K562 (cell line): ENCODE data around the gene BRD7. TPM values are rescaled to one million over a fixed set of nuclear protein-coding genes. Genes with fewer than 3 reads are reported as not detected.
A peak's percentile ranks its signal among the peaks of the same experiment; 100 is the strongest.

Experiments
- ATAC-seq: fragments of 200-7000 bp; cut with Tn5 transposase; 3 replicates; pipeline ENCODE4 v1.9.1; 2020; ENCODE audit warnings: moderate library complexity
- BruUV-seq: library from RNA; stranded (reverse); fragments of 400-500 nt; replicated peaks from 2 replicates; lab custom pipeline; 2021; lab: Mats Ljungman, UMichigan
- CTCF ChIA-PET: fragments of 300-600 bp; formaldehyde crosslinking; extraction: SDS; loops from one replicate; lab custom pipeline; 2021; ENCODE audit warnings: low intra/inter-chr PET ratio; lab: Yijun Ruan, JAX
- POLR2A ChIA-PET: fragments of 300-600, 350-650 bp; sonication (Branson Sonifier 250); formaldehyde crosslinking; extraction: SDS; loops from one replicate; lab custom pipeline; 2021; ENCODE audit warnings: antibody characterized with exemption, inconsistent platforms; lab: Yijun Ruan, JAX
- DNase-seq, 4 experiments: peaks; one replicate each; pipeline versions ENCODE4 v3.0.0 to v3.0.0-alpha.2; 2011 to 2018; ENCODE audit warnings: low spot score in 3 of 4, mixed read lengths in 3 of 4; ENCODE audit errors: extremely low read depth in 1 of 4
- FAIRE-seq: peaks from 2 replicates; lab custom pipeline; 2011; peaks lifted over from hg19 to GRCh38; lab: Jason Lieb, UNC
- H2AFZ ChIP-seq: 2 replicates; pipeline ENCODE4 v1.6.0; 2011; ENCODE audit warnings: low read depth, low read length, control low read depth, inconsistent platforms
- H3K27ac ChIP-seq: fragments of 200-600 bp; 3 replicates; pipeline ENCODE4 v1.8.0; 2011; ENCODE audit warnings: low read depth, mild to moderate bottlenecking, control low read depth, inconsistent platforms, low read length, moderate library complexity, mixed read lengths; ENCODE audit errors: extremely low read depth
- H3K27me3 ChIP-seq, 2 experiments: fragments of 300-600 bp in 1 of 2; 2 replicates in 1 of 2; 3 replicates in 1 of 2; pipeline versions ENCODE4 v1.6.0 to v1.8.0; 2011; ENCODE audit warnings: inconsistent platforms in 2 of 2, low read length in 2 of 2, mild to moderate bottlenecking in 1 of 2, mixed read lengths in 1 of 2, moderate library complexity in 1 of 2; ENCODE audit not compliant: control insufficient read depth in 2 of 2, insufficient read depth in 2 of 2
- H3K36me3 ChIP-seq: fragments of 300-600 bp; 3 replicates; pipeline ENCODE4 v1.8.0; 2011; ENCODE audit warnings: mild to moderate bottlenecking, low read length, inconsistent platforms; ENCODE audit not compliant: control insufficient read depth, insufficient read depth
- H3K4me1 ChIP-seq, 2 experiments: fragments of 200-600 bp in 1 of 2; replicated peaks in 1 of 2; 2 replicates in 1 of 2; 3 replicates in 1 of 2; pipeline versions ENCODE4 v1.5.1 to v1.8.0; 2011; ENCODE audit warnings: inconsistent platforms in 2 of 2, low read length in 2 of 2, mild to moderate bottlenecking in 1 of 2, mixed read lengths in 1 of 2, moderate library complexity in 1 of 2; ENCODE audit not compliant: control insufficient read depth in 2 of 2, insufficient read depth in 2 of 2
- H3K4me2 ChIP-seq: 2 replicates; pipeline ENCODE4 v1.6.1; 2011; ENCODE audit warnings: low read length, control low read depth, inconsistent platforms, mixed read lengths; ENCODE audit not compliant: insufficient read depth
- H3K4me3 ChIP-seq: fragments of 200-600 bp; sonication (generic), shearing (Covaris generic); 2 replicates; pipeline ENCODE4 v1.5.1; 2016; ENCODE audit warnings: control low read depth, inconsistent platforms
- H3K79me2 ChIP-seq: fragments of 200-600 bp; 3 replicates; pipeline ENCODE4 v1.8.0; 2011; ENCODE audit warnings: low read length, inconsistent platforms; ENCODE audit not compliant: control insufficient read depth, insufficient read depth
- H3K9ac ChIP-seq, 2 experiments: 2 replicates each; pipeline versions ENCODE4 v1.6.0 to v1.6.1; 2011; ENCODE audit warnings: low read depth in 2 of 2, low read length in 2 of 2, control low read depth in 1 of 2, inconsistent platforms in 1 of 2, mild to moderate bottlenecking in 1 of 2, mixed read lengths in 1 of 2; ENCODE audit not compliant: insufficient read depth in 1 of 2
- H3K9me1 ChIP-seq: one replicate; pipeline ENCODE4 v1.6.0; 2011; ENCODE audit warnings: inconsistent platforms, mild to moderate bottlenecking, low read length, moderate library complexity; ENCODE audit not compliant: control insufficient read depth, insufficient read depth
- H3K9me3 ChIP-seq: replicated peaks from 2 replicates; pipeline ENCODE4 v1.5.1; 2011; ENCODE audit warnings: low read depth, low read length, inconsistent platforms; ENCODE audit not compliant: control insufficient read depth, insufficient read depth
- H4K20me1 ChIP-seq: replicated peaks from 2 replicates; pipeline ENCODE4 v1.6.1; 2011; ENCODE audit warnings: low read length, inconsistent platforms, mixed read lengths; ENCODE audit not compliant: control insufficient read depth, insufficient read depth
- NFIC ChIP-seq: fragments of 450-650 bp; IDR thresholded peaks from 2 replicates; pipeline ENCODE4 v1.6.1; 2017; ENCODE audit warnings: mild to moderate bottlenecking, inconsistent platforms
- POLR2G ChIP-seq: fragments of 200-400 bp; formaldehyde crosslinking; IDR thresholded peaks from 2 replicates; pipeline ENCODE4 v1.6.1; 2017; ENCODE audit warnings: low read depth, mild to moderate bottlenecking, antibody characterized with exemption, low read length, moderate library complexity
- SP1 ChIP-seq: sonication (generic); formaldehyde crosslinking; IDR thresholded peaks from 2 replicates; pipeline ENCODE4 v1.8.1; 2022; ENCODE audit warnings: mild to moderate bottlenecking, missing genetic modification reagents
- ZFP36 ChIP-seq: fragments of 150-350 bp; IDR thresholded peaks from 2 replicates; pipeline ENCODE4 v1.6.1; 2018; ENCODE audit warnings: low read length, low read depth; ENCODE audit not compliant: partially characterized antibody
- ZNF217 ChIP-seq: sonication (generic); formaldehyde crosslinking; IDR thresholded peaks from 2 replicates; pipeline ENCODE4 v1.8.0; 2022; ENCODE audit warnings: mild to moderate bottlenecking, missing genetic modification reagents
- ZNF785 ChIP-seq: fragments of 250-450 bp; sonication (Bioruptor Pico); IDR thresholded peaks from 2 replicates; pipeline ENCODE4 v1.4.0; 2020; ENCODE audit warnings: mild to moderate bottlenecking
- WGBS: fragments of 100-300 bp; shearing (Covaris generic); methylation state at CpG from one replicate; pipeline ENCODE4 v1.1.6; 2016; ENCODE audit warnings: low coverage, mixed read lengths; ENCODE audit not compliant: insufficient coverage; ENCODE audit errors: missing lambda C conversion rate; 5-methylcytosine and 5-hydroxymethylcytosine counted together
- in situ Hi-C: fragments of 300-500 bp; cut with MboI; formaldehyde crosslinking; loops from 4 replicates; pipeline ENCODE4 v1.15.0; 2018; ENCODE audit warnings: inconsistent platforms, mixed read lengths
- intact Hi-C: fragments of 100-400 bp; cut with micrococcal nuclease; formaldehyde crosslinking; loops from 2 replicates; pipeline ENCODE4 v1.14.2; 2022
- polyA plus RNA-seq, 8 experiments: library from polyadenylated mRNA; depleted of rRNA in 4 of 8; stranded (reverse) in 5 of 8; unstranded in 3 of 8; fragments of >200 nt; fragmentation: Nextera tagmentation in 2 of 8; fragmentation: Illumina TruSeq in 1 of 8; extraction: Ambion mirVana in 2 of 8; extraction: Trizol in 1 of 8; gene quantifications; 2 replicates each; pipeline versions ENCODE4 v1.2.1 to v1.2.3, GENCODE V29; 2011 to 2014; ENCODE audit warnings: inconsistent platforms in 1 of 8, missing spikeins in 1 of 8
- total RNA-seq, 7 experiments: library from RNA; depleted of rRNA in 6 of 7; stranded (reverse); fragments of >200 nt in 6 of 7; fragmentation: Illumina TruSeq in 2 of 7; extraction: Trizol in 2 of 7; gene quantifications; 2 replicates each; pipeline versions ENCODE4 v1.2.1 to v1.2.3, GENCODE V29; 2011 to 2021; ENCODE audit warnings: low replicate concordance in 1 of 7

The BRD7 gene
- total and polyA plus RNA-seq, 9 of the 15 experiments (the other 6 are each of a cell fraction or from before 2014, with no cell fraction given): 20.6 to 101 (median 68.7) TPM

DNA sequence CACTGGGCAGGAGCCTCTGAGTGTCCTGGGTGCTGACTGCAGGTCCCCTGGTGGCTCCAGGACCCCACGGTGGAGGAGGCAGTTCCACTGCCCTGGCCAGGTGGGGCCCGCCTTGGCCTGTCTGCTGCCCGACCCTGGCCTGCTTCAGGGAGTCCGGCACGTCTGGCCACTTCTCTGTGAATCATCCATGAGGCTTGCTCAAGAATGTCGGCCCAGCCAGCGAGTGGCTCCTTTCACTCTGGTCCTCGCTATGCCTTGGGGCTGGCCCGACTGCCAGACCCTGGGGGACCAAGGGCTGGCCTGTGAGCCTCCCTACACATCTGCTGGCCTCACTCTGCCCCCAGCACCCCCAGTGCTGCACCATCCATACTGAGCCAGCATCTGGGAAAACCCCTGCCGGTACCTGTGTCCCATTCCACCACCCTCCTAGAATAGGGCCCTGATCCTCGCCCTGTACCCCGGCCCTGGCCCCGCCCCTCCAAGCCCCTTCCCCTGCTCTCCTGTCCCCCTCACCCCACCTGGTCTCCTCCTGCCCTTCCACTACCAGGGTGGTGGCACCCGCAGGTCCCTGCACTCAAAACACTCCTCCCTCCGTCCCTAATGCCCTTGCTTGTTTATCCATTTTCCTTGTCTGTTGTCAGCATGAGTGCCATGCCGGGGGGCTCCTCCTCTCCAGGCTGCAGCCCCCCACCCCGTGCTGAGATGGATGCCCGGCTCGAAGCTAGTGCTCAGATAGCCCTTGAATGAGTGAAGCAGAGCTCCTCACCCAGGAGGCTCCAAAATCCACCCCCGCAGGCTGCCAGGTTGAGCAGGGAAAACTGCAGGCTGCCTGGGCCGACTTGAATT, 66.9 kb downstream of the BRD7 start:
- BruUV-seq: TSS peak; percentile 19

DNA sequence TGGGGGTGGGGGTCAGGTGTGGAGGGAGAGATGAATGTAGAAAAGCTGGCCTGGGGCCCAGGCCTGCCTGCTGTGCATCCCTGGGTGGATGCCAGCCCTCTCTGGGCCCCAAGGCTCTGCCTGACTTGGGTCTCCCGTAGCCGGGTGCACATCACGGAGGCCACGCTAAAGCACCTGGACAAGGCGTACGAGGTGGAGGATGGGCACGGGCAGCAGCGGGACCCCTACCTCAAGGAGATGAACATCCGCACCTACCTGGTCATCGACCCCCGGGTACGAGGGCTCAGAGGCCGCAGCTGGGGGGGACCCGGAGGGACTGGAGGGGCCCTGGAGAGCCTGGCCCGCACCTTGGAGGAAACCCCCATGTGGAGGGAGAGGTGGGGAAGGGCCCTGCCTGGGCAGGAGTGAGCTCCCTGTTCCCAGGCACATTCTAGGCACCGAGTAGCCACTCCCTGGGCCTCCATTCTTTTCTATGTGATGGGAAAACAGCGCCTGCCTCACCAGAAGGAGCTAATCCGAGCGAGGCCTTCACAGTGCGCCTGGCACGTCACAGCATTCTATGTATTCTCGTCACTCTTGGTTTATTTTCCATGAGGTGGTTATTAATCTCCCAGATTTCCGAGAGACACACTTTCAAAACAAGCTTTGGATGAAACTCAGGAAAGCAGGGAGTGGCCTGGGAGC, 67.7 kb downstream of the BRD7 start:
- no peak overlapping the region for H2AFZ ChIP-seq
- TF ChIP-seq ZNF785 (no peak), ZFP36 (peak; percentile 66), NFIC (0 out of 2 replicates have a peak, but pooled peaks have one; percentile 19)
- no peaks in the 10 kb centered on the region for H3K9me3 ChIP-seq
- in situ Hi-C loops: no loop called here
- POLR2A ChIA-PET: interaction anchor here (0.6 kb wide), 1 partner anchor 44 kb away, joined by 3 read pairs; no protein-coding TSS in a partner anchor
- H4K20me1 ChIP-seq: peaks cover 6% of the 10 kb centered on the region; the same call in 1 of the 2 replicates
- CTCF ChIA-PET: no interaction called here
- no TSS peak for BruUV-seq
- FAIRE-seq (no peak), DNase-seq (no peak), ATAC-seq (no peak)
- WGBS: 95% methylated on average over 17 of the region's 23 CpGs
- H3K4me2 ChIP-seq: no peak overlapping the region
- peaks cover 94% of the 10 kb centered on the region; the same call in 2 of the 3 replicates for H3K36me3 ChIP-seq
- no peaks in the 10 kb centered on the region for H3K27me3 ChIP-seq
- peaks cover 0 to 48% of the 10 kb centered on the region in 2 experiments; a peak in 2 of 5 replicates for H3K4me1 ChIP-seq
- no peak overlapping the region for H3K4me3 ChIP-seq
- H3K27ac ChIP-seq: no peak overlapping the region
- no peak overlapping the region for H3K9ac ChIP-seq
- intact Hi-C loops: no loop called here
- H3K9me1 ChIP-seq: no peaks in the 10 kb centered on the region
- no peaks in the 10 kb centered on the region for H3K79me2 ChIP-seq

More for the DNA sequence above, 66.9 kb downstream of the BRD7 start:
- Histone ChIP-seq H3K4me1 (peaks cover 0 to 48% of the 10 kb centered on the region in 2 experiments; a peak in 2 of 5 replicates), H3K27me3 (no peaks in the 10 kb centered on the region), H3K4me2 (no peak overlapping the region), H3K27ac (no peak overlapping the region), H3K9me1 (no peaks in the 10 kb centered on the region), H2AFZ (no peak overlapping the region), H3K9ac (no peak overlapping the region; a peak in 1 of 4 replicates), H3K4me3 (no peak overlapping the region), H3K9me3 (no peaks in the 10 kb centered on the region), H4K20me1 (peaks cover 6% of the 10 kb centered on the region; the same call in 1 of the 2 replicates), H3K36me3 (peaks cover 95% of the 10 kb centered on the region; the same call in 2 of the 3 replicates), H3K79me2 (no peaks in the 10 kb centered on the region)
- TF ChIP-seq SP1 (CRISPR knock-in tag) (no peak), ZNF217 (CRISPR knock-in tag) (no peak), POLR2G (0 out of 2 replicates have a peak, but pooled peaks have one; percentile 5)
- WGBS: 89% methylated on average over 20 of the region's 21 CpGs
- intact Hi-C loops (no loop called here), in situ Hi-C loops (no loop called here)
- ChIA-PET CTCF (no interaction called here), POLR2A (interaction anchor here (0.6 kb wide), 1 partner anchor 45 kb away, joined by 3 read pairs; no protein-coding TSS in a partner anchor)
- ATAC-seq (no peak), FAIRE-seq (no peak), DNase-seq (no peak)
